Gastroesophageal sphincter (tissue), 3 donors: ENCODE results near the gene PRSS12.

Experiments
- CTCF ChIP-seq, 4 experiments: fragments of 200-600 bp in 2 of 4; fragments of 450-650 bp in 2 of 4; sonication (generic) in 1 of 4; IDR thresholded peaks; one replicate each; pipeline ENCODE4 v1.5.1; 2017 to 2019; ENCODE audit warnings: antibody characterized with exemption in 4 of 4, mild to moderate bottlenecking in 2 of 4, moderate library complexity in 2 of 4
- EP300 ChIP-seq: sonication (generic); formaldehyde crosslinking; IDR thresholded peaks from one replicate; pipeline ENCODE4 v1.6.1; 2017; ENCODE audit warnings: antibody characterized with exemption, mild to moderate bottlenecking

GRCh38 chr4:118268780-118269179, 84.0 kb downstream of the PRSS12 start:
- TF ChIP-seq CTCF (IDR thresholded peaks at IDR 0.05) (no peak), EP300 (no peak)
